Measurements from ENCODE around the gene BAZ1B. TPM values are rescaled to one million over a fixed set of nuclear protein-coding genes. Genes with fewer than 3 reads are reported as not detected.
"Not testable (repeated sequence)": the region's sequence is repeated elsewhere in the genome, so short reads cannot be mapped to it uniquely, and the experiment has no call there.

BAZ1B gene
- total and polyA plus RNA-seq, 7 donors: 15.7 to 50.6 (median 41.6) TPM

GRCh38 chr7:73418113-73418703 is 103.9 kb downstream of the BAZ1B start:
- Histone ChIP-seq H3K27ac (no peak overlapping the region), H3K27me3 (ENCODE audit: insufficient read depth in 3 of 3, low read length in 2 of 3) (no peaks in the 10 kb centered on the region), H3K9me3 (no peaks in the 10 kb centered on the region), H3K4me3 (no peak overlapping the region), H3K36me3 (ENCODE audit: insufficient read depth in 1 of 2, low read depth in 1 of 2) (no peaks in the 10 kb centered on the region), H3K4me1 (no peaks in the 10 kb centered on the region)
- intact Hi-C loops (cut with DNase I): no loop called here
- ATAC-seq (no peak), DNase-seq (no peak)
- WGBS, 3 donors: 74 to 82% (median 74%) methylated on average over 8 of the region's 8 CpGs
- no peak for TF ChIP-seq CTCF (IDR thresholded peaks at IDR 0.05)

- H3K4me3 ChIP-seq; ATAC-seq; H3K9me3 ChIP-seq; H3K27ac ChIP-seq; H3K4me1 ChIP-seq; DNase-seq; H3K36me3 ChIP-seq (ENCODE audit: insufficient read depth in 1 of 2, low read depth in 1 of 2); intact Hi-C loops (cut with DNase I); H3K27me3 ChIP-seq (ENCODE audit: insufficient read depth in 3 of 3, low read length in 2 of 3): not testable (repeated sequence)
- 36 to 51% (median 36%) methylated on average over 12 to 15 of the region's 15 CpGs for WGBS, 3 donors
Measured at GRCh38 chr7:73410541-73411131, 111.5 kb downstream of the BAZ1B start.

GRCh38 chr7:73404860-73405259 is 117.2 kb downstream of the BAZ1B start:
- H3K4me3 ChIP-seq; H3K36me3 ChIP-seq (ENCODE audit: insufficient read depth in 1 of 2, low read depth in 1 of 2); H3K27me3 ChIP-seq (ENCODE audit: insufficient read depth in 3 of 3, low read length in 2 of 3); ATAC-seq; intact Hi-C loops (cut with DNase I); H3K27ac ChIP-seq; DNase-seq; H3K4me1 ChIP-seq; H3K9me3 ChIP-seq: not testable (repeated sequence)
- 98 to 100% (median 100%) methylated on average over 2 to 3 of the region's 3 CpGs for WGBS, 3 donors

- intact Hi-C loops (cut with DNase I): loop anchor here (5.0 kb wide), 4 partner anchors 33 to 57 kb away; partner anchors contain the start of gene FZD9 (in 1 of the 2)
- DNase-seq (peak; percentile 82 to 93), ATAC-seq (peak; percentile 46 to 77 (median 70))
- not testable (repeated sequence) for H3K27me3 ChIP-seq (ENCODE audit: insufficient read depth in 3 of 3, low read length in 2 of 3); H3K36me3 ChIP-seq (ENCODE audit: insufficient read depth in 1 of 2, low read depth in 1 of 2); H3K9me3 ChIP-seq
- peaks cover 20% of the 10 kb centered on the region for H3K4me1 ChIP-seq
- H3K4me3 ChIP-seq: peak overlapping the region; percentile 37
- H3K27ac ChIP-seq: peak overlapping the region; percentile 85
- 30 to 50% (median 48%) methylated on average over 18 to 19 of the region's 19 CpGs for WGBS, 3 donors
Measured at GRCh38 chr7:73399185-73400050, 122.7 kb downstream of the BAZ1B start.

- no peaks in the 10 kb centered on the region for H3K36me3 ChIP-seq (ENCODE audit: insufficient read depth in 1 of 2, low read depth in 1 of 2)
- intact Hi-C loops (cut with DNase I): loop anchor here (5.0 kb wide), 4 partner anchors 35 to 55 kb away; partner anchors contain the start of gene FZD9 (in 1 of the 2)
- no peaks in the 10 kb centered on the region for H3K27me3 ChIP-seq (ENCODE audit: insufficient read depth in 3 of 3, low read length in 2 of 3)
- H3K27ac ChIP-seq: peak overlapping the region; percentile 85
- WGBS, 3 donors: 23 to 32% (median 27%) methylated on average over 11 to 14 of the region's 14 CpGs
- H3K9me3 ChIP-seq: no peaks in the 10 kb centered on the region
- peak; percentile 45 to 82 for DNase-seq
- H3K4me3 ChIP-seq: peak overlapping the region; percentile 68
- H3K4me1 ChIP-seq: peaks cover 20% of the 10 kb centered on the region
- peak; percentile 89 to 94 (median 91) for ATAC-seq
- no peak for TF ChIP-seq CTCF (IDR thresholded peaks at IDR 0.05)
Measured at GRCh38 chr7:73397521-73398281, 124.4 kb downstream of the BAZ1B start.
